NT2/D1 (cell line): ENCODE measurements around the gene HMX3.

Experiments
- YY1 ChIP-seq: IDR thresholded peaks from 2 replicates; pipeline ENCODE4 v1.6.1; 2011; ENCODE audit not compliant: insufficient read length, insufficient read depth
- ZNF274 ChIP-seq: IDR thresholded peaks from 2 replicates; pipeline ENCODE4 v1.6.1; 2011; ENCODE audit warnings: mild to moderate bottlenecking, low read depth, low read length

- no peak for TF ChIP-seq YY1
- TF ChIP-seq ZNF274, result no peak
These were observed 20.3 kb downstream of the HMX3 start for GRCh38 chr10:123156078-123156477.
